GM21515 (cell line): ENCODE data around the gene FHIT.
A peak's percentile ranks its signal among the peaks of the same experiment; 100 is the strongest.

Experiments used
- ATAC-seq: cut with Tn5 transposase; IDR thresholded peaks from one replicate; pipeline ENCODE4 v1.9.1; 2021; ENCODE audit not compliant: unreplicated experiment

The FHIT gene

DNA sequence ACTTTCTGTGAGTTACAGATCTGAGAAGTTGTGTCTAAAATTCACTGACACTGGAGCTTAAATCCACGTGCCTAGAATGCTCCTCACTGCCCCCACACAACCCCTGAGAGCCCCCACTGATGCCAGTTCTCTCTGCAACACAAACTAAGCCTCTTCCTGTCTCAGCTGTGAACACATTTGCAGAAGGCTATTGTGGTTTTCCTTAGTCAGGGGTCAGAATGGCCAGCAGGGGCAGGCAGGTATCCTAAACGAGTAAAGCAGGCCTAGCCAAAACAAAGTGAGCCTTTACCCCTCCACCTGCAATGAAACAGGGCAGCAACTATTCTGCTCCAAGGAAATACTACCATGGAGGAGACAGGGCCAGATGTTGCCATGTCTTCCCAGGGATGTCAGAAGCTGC, 78.6 kb downstream of the FHIT start:
- no peak for ATAC-seq

DNA sequence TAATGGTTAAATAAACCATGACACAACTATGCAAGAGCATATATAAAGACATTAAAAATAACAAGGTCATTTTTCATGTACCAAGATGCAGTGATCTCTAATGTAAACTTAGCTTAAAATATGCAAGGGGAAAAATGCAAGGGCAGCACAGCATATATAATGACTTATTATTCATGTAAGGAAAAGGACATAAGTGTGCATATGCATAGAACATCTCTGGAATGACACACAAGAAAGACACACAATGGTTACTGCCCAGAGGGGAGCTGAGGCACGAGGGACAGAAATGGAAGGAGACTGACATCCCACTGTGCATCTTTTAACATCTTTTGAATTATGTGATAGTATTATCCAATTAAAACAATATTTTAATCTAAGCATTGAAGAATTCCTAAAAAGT, 79.0 kb downstream of the FHIT start:
- ATAC-seq: no peak

DNA sequence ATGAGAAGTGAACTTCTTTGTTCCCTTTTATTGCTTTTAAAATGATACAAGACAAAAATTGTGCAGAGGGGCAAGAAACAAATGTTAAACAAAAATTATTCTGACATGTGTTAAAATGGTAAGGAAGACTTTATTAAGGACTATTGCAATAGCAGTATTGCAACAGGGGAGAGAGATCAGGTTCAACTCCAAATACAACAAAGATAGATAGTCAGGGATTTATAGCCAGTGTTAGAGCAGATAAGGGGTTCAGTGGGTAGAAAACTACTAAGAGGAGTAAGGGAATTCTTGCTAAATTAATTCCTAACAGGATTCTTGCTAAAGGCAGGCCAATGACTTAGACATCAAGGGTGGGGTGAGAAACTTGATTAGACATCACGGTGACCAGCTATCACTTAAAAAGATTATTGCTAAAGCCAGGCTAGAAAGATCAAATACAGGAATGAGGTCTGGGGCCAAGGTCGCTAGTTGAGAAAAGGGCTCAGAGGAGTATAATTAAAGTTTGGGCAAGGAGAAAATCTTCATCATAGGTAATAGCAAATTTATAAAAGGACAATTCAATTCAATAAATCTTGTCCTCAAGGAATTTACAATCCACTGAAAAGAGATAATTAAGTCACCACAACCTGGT, 81.5 kb downstream of the FHIT start:
- ATAC-seq: no peak

DNA sequence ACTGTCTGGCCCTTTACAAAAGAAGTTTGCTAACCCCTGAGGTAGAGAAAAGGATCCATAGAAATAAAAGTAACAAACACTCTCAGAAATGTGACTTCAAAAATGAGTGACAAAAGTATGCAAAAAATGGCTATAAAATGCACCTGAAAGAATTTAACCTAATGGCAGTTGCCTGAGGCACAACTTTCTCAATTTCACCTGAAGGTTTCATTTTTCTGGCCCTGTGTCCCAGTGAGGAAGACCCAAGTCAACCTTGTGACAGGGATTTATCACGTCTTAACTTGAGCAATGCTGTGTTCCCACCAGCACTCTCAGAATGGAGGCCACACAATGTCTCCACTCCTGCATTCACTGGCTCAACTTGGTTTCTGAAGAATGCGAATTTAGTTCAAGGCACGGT, 83.0 kb downstream of the FHIT start:
- no peak for ATAC-seq

DNA sequence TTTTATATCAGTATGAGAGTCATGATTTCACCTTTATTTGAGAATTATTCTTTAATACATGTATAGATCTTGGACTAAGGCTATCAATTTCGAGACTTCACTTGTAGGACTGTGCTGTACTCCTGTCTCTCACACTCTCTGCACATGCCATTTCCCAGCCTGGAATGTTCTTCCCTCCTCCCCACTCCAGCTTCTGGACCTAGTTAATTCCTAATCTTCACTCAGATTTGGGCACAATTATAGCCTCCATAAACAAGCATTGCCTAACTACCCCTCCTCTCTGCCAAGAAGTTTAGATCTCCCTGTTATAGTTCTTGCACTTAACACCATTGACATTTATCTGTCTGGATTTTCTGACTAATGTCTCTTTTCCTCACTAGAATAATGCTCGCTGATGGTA, 88.3 kb downstream of the FHIT start:
- ATAC-seq: no peak

DNA sequence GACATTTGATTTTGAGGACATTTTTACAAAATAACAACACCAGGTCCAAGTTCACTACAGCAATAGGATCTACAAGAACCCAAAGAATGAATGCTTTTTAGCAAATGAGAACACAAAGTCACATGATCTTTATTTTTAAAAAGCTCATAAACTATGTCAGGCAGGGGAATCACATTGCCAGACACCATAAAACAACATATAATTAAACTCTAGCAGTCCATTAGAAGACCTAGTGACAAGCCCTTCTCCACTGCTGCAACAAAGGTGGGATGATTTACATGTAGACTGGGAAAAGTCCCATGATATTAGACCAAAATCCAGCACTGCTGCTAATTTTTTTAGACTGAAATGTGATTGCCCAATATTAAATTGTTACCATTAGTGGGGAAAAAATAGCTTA, 92.6 kb downstream of the FHIT start:
- no peak for ATAC-seq

DNA sequence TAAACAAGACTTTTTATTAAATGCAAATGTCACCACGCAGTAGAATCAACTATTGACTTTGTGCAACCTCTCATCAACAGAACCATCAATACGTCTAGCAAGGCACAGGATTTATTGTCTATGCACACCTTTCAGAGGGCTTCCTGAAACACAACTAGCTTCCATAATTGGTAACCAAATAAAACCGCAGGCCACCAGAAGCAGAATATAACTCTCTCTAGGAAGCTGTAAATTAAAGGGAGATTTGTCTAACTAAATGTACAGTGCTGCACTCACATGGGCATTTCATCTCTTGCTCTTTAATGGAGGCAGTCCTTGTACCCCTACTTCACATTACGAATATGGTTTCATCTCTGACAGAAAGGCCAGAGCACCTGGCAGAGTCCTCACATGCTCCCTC, 93.0 kb downstream of the FHIT start:
- no peak for ATAC-seq

DNA sequence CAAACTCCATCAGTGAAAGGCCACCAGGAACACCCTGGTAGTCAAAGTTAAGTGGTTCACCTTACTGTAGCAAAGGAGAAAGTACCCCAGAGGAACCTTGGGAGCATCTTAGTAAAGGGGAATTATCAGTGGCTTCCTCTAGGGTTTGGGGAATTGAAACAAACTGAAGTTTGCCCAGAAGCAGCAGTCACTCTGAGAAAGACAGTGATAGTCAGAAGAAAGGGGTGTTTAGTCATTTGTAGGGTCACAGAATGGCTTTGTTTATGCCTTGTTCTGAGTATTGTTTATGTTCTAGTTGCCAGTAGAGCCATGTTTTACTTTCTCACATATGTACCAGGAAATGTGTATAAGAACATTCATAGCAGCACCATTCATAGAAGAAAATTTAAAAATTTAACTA, 93.8 kb downstream of the FHIT start:
- ATAC-seq: no peak

DNA sequence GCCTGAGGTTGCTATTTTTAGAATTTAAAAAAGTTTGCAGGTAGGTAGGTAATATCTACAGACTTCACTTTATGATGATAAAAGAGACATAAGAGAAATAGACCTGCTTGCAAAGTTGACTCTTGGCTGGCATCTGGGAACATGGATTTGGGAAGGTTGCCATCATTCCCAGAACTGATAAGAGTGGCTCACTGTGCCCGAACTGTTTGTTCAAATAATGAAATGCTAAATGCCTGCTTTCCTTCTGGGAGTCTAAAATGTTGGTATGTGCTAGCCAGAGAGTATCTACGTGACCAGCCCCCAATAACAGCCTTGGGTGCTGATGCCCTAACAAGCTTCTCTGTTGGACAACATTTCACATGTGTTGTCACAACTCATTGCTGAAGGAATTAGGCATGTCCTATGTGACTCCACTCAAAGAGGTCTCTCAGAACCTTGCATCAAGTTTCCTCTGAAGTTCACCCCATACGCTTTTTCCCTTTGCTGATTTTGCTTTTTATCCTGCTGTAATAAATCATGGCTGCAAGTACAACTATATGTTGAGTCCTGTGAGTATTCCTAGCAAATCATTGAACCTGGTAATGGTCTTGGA, 95.5 kb downstream of the FHIT start:
- no peak for ATAC-seq

DNA sequence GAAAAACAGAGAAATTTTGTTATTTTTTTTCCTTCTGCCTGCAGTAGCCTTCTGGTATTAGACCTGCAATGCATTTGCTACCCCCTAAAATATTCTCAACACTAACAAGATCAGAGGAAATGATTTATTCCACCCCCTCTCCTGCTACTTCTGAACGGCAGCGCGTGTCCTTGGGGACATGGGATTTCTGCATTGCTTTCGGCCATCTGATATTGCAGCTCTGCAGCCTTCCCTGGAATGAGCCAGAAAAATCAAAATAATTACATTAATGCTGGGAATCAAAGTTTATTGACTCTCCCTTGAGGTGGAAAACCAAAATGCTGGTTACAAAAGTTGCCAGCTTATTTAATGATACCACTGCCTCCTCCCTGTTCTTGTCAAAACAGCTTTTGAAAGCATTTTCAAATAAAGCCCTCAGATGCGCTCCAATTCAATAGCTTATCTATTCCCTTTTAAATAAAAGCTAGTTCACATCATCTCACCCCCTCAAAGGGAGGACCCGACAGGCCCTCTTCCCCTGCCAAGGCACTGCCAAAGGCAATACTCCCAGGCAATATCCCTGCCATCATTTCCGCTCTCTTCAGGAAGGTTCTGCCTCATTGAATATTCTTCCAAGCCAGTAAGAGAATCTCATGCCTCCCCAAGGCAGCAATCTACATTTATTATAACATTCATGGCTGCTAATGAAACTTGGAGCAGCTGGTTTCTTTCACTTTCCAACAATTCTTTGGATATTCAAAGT, 96.6 kb downstream of the FHIT start:
- no peak for ATAC-seq

DNA sequence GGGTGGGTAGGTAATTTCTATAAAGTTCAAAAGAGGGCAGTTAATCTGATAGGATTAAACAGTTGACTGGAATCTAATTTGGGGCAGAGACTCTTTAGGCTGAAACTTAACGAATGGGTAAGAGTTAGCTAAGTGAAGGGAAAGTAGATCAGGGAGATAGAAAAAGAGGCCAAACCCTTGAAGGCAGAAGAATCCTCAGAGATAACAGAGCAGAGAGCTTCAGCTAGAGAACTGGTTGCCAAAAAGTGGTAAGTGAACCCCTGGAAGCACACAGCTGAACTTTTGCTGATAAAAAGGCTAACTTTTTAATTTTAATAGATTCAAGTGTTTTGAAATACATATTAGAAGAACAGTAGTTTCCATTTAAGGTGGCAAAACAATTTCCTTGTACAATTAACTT, 99.2 kb downstream of the FHIT start:
- ATAC-seq: no peak

DNA sequence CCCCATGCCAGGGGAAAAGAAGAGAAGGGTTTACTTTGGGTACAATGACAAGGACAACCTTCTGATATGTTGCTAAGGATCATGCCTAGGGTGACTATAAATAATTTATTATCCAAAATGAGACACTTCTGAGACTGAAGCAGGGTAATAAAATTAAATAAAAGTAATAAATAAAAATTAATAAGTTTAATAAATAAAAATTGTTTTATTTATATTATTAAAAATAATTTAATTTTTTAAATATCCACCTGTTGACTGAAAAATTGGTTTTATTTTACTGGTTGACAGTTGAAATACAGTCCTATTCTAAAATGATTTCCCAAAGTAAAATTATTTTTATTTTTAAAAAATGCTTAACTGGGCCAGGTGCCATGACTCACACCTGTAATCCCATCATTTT, 102.0 kb downstream of the FHIT start:
- ATAC-seq: no peak

DNA sequence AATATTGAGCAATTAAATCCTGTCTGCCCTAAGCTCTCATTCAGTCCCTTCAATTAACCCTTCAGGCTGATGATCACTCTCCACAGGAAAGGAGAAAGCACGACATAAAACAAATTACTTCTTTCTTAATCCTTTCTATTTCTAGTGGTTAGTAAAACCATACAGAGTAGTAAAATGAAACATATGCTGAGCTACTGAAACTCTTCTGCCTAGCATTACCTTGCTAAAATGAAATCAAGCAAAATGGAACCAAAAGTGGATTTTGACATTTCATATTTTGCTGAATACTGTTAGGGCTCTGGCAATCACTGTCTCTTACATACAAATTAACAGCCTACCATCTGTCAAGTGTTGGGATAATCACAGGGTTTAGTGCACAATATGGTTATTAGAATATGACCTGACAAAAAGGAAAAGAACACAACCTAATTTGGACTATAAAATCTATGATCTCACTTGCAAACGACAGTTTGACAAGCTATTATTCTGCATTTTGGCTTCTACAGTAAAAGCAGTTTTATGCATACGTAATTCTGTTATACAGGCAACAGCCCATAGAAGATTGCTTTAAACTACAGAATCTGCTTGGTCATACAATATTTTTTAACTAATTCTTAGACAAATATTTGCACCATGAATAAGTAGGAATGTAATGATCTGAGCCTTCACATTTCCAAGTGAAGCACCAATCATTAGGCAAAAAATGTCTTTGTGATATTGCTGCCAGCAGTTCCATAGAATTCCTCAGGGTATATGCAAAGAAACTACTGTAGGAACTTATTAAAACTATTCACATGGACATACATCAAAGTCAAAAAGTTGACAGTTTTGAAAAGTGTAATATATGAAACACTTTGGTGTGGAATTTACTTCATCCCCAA, 105.0 kb downstream of the FHIT start:
- peak; percentile 72 for ATAC-seq

DNA sequence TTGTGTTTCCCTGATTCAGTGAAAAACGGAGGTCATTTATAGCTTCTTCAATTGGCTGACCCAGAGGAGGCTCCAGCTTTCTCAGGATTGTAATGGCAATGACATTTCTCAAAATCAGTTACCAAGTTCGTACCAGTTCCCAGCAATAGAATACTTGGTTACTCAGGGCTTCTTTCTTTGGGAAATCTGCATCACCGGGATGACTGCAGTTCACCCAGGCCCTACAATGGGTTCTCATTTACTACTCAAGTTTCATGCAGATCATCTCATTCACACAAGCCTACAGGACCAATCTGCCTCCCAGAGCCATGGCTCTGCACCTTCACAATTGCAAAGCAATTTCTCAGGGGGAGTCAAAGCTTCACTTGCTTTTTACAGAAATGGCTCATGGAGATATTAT, 109.6 kb downstream of the FHIT start:
- ATAC-seq: no peak

DNA sequence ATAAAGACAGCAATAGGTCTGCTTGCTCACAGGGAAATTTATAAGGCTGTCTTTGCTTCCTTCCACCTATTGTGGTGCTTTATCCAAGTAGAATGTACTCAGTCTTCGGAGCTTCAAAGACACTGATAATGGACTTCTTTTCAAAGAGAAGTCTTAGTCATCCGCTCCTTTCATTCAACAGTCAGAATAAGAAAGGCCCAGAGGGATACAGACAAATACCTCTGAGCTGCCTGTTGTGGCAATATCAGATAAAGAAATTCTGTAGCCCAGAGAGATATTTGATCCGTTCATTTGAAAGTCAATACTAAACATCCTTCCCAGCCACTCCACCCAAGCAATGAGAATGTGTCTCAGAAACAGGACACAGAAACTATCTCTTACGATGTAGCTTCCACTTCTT, 110.0 kb downstream of the FHIT start:
- ATAC-seq: no peak

DNA sequence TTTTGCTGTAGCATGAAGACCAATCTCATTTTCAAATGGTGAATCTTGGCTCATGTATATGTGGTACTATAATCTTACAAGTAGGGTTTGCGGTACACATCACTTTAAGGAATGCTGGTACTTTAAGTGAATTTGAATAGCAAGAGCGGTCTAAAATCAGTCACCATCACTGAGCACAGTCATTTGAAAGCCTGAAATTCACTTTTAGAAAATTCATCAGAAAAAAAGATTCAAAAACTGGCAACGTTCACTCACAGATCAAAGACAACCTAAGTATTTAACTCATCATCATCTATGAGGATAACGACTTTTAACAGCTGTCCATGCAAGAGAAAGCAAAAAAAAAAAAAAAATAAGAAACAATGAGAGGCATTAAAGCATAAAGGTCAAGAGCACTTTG, 111.6 kb downstream of the FHIT start:
- ATAC-seq: no peak

DNA sequence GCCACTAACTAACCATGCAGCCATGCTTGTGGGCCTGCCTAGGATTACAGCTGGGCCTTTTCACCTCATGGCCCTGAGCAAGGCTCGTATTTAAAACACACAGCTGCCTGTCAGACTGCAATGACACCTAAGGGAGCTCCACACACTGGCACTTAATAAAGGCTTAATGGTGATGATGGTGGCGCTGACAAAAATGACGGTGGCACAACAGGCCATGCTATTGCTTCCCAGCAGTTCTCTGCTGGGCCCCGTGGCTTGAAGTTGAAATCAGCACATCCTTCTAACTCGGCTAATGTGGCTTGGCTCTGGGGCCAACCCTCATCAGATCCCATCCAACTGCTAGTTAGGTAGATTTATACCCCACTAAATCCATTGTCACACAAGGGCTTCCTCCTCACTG, 112.9 kb downstream of the FHIT start:
- ATAC-seq: no peak

DNA sequence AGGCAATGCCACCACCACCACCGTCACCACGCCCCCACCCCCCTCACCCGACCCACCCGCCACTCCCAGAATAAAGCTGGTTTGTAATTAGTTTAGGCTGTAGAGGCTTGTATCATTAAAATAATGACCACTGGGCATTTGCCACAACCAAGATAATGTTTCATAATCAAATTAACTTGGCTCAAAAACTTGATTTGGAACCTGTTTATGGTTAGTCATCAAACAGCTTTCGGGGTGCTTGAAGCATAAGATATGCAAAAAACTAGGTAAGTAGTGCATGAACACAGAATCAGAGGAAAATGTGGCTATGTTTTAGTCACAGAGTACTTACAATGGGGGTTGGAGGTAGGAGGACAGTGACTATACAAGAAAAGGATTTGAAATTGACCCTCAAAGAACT, 115.1 kb downstream of the FHIT start:
- no peak for ATAC-seq

DNA sequence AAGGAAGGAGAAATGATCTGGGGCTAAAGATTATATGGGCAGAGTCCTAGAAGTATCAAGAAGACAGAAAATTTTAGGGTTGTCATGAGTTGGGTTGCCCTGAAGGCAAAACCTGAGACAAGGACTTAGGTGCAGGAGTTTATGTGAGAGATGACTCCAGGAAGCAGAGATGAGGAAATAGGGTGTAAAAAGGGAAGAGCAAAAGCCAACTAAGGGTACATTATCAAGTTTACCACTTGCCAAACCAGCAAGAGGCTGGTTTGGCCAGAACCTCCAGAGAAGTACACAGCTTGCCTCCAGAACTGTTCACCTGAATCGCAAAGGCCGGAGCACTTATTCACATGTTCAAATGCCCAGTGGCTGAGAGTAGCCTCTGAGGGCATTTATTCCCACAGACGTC, 116.7 kb downstream of the FHIT start:
- no peak for ATAC-seq

DNA sequence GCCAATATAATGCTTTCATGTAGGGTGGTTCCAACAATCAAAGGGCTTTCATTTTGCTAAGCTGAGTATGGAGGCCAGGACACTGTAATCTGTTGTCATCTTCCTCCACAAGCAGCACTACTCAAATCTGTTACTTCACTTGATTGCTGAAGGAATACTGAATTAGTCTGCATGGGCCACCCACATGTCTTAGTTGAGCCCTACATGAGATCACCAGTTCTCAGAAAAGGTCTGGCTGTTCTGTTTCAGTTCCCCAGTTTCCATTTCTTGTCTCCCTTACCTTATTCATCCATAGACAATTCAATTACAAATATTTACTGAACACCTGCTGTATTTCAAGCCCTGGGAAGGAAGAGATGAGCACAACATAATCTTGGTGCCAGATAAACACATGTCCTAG, 119.2 kb downstream of the FHIT start:
- peak; percentile 68 for ATAC-seq

DNA sequence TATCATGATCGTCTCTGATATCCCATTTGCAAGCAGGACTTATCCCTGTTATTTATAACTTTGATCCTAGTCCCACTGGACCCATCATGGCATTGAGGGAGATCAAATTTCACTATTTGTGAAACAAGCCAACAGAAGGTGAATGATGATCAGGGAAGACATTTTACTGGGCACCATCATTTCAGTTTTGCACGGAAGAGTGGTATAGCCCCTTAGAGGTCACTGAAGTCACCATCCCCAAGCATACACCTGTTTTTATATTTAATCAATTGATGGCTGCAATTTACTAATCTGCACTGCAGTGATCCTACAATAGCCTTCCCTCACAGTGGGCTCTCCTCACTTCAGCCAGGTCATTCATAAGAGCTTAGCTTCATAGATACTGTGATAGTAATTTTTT, 132.4 kb downstream of the FHIT start:
- no peak for ATAC-seq
